ENCODE data around the gene TTLL7. TPM values are rescaled to one million over a fixed set of nuclear protein-coding genes. Genes with fewer than 3 reads are reported as not detected.

Gene TTLL7
- total and polyA plus RNA-seq, 10 donors, result 0.59 to 4.8 (median 3.0) TPM

DNA sequence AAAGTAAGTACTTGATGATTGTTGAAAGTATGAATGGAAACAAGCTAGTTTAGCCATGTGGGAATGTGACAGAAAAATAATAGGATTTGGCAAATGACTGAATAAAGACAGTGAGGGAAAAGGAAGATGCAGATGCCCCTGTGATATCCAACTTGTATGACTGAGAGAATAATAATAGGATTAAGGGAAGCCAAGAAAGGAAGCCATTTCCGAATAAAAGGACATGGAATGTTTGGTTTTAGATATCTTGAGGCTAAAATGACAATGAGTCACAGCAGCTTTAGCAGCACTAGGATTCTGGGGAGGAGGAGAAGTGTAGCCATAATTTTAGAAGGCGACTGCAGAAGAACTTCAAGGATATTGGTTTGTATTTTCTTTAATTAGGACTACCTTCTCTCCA, 109.2 kb downstream of the TTLL7 start:
- H3K27ac ChIP-seq, result no peak overlapping the region
- TF ChIP-seq CTCF (IDR thresholded peaks at IDR 0.05 in 8 of 11, conservative IDR thresholded peaks at IDR 0.05 in 3 of 11), result no peak
- no peak for TF ChIP-seq POLR2A (IDR thresholded peaks at IDR 0.05)
- TF ChIP-seq POLR2AphosphoS5 (IDR thresholded peaks at IDR 0.05), result no peak
- DNase-seq, result no peak
- intact Hi-C loops (cut with DNase I; ENCODE audit: low total_unique reads), result no loop called here
- 84 to 93% (median 88%) methylated on average over 2 of the region's 2 CpGs for WGBS, 5 donors
- no peaks in the 10 kb centered on the region for H3K27me3 ChIP-seq (replicated peaks in 1 of 7)
- H3K9me3 ChIP-seq, result peaks cover 0 to 9% (median 0%) of the 10 kb centered on the region in 8 donors
- no peaks in the 10 kb centered on the region for H3K36me3 ChIP-seq
- no peak overlapping the region for H3K4me3 ChIP-seq
- H3K4me1 ChIP-seq, result no peaks in the 10 kb centered on the region

- TF ChIP-seq POLR2A (IDR thresholded peaks at IDR 0.05) (no peak), CTCF (IDR thresholded peaks at IDR 0.05 in 8 of 11, conservative IDR thresholded peaks at IDR 0.05 in 3 of 11) (no peak), POLR2AphosphoS5 (IDR thresholded peaks at IDR 0.05) (no peak)
These were observed 111.4 kb downstream of the TTLL7 start for GRCh38 chr1:83887483-83887882.

GRCh38 chr1:83883979-83884378, 115.0 kb downstream of the TTLL7 start:
- no peak for DNase-seq
- Histone ChIP-seq H3K4me3 (no peak overlapping the region), H3K36me3 (no peaks in the 10 kb centered on the region), H3K27ac (no peak overlapping the region), H3K27me3 (replicated peaks in 1 of 7) (no peaks in the 10 kb centered on the region), H3K9me3 (peaks cover 0 to 5% (median 0%) of the 10 kb centered on the region in 8 donors), H3K4me1 (no peaks in the 10 kb centered on the region)
- no peak for TF ChIP-seq POLR2AphosphoS5 (IDR thresholded peaks at IDR 0.05)
- no peak for TF ChIP-seq CTCF (IDR thresholded peaks at IDR 0.05 in 8 of 11, conservative IDR thresholded peaks at IDR 0.05 in 3 of 11)
- TF ChIP-seq POLR2A (IDR thresholded peaks at IDR 0.05), result no peak
- intact Hi-C loops (cut with DNase I; ENCODE audit: low total_unique reads), result no loop called here

More at GRCh38 chr1:83887483-83887882, 111.4 kb downstream of the TTLL7 start:
- 88 to 96% (median 90%) methylated on average over 3 of the region's 3 CpGs for WGBS, 5 donors
- H3K36me3 ChIP-seq, result no peaks in the 10 kb centered on the region
- peaks cover 0 to 9% (median 0%) of the 10 kb centered on the region in 8 donors for H3K9me3 ChIP-seq
- H3K4me3 ChIP-seq, result no peak overlapping the region
- intact Hi-C loops (cut with DNase I; ENCODE audit: low total_unique reads), result no loop called here
- H3K4me1 ChIP-seq, result no peaks in the 10 kb centered on the region
- DNase-seq, result no peak
- H3K27ac ChIP-seq, result no peak overlapping the region
- H3K27me3 ChIP-seq (replicated peaks in 1 of 7), result no peaks in the 10 kb centered on the region

DNA sequence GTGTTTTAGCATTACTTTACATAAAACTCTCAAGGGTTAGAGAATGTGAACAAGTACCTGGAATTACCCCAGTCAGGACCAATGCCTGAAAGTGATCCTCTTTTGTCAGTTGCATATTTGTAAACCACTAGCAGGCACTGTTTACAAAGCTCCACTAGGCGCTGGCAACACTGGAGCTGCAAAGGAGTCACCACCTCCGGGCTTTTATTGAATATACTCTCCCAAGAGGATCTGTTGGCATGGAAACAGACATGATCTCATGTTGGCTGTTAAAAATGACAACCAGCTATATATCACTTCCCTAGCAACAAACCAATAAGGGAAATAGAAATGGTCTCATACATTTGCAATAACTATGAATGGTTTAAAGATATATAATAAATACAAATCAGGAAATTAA, 116.0 kb downstream of the TTLL7 start:
- Histone ChIP-seq H3K4me3 (no peak overlapping the region), H3K27me3 (replicated peaks in 1 of 7) (no peaks in the 10 kb centered on the region), H3K4me1 (no peaks in the 10 kb centered on the region), H3K36me3 (no peaks in the 10 kb centered on the region), H3K27ac (no peak overlapping the region), H3K9me3 (no peaks in the 10 kb centered on the region)
- TF ChIP-seq POLR2AphosphoS5 (IDR thresholded peaks at IDR 0.05) (no peak), POLR2A (IDR thresholded peaks at IDR 0.05) (no peak), CTCF (IDR thresholded peaks at IDR 0.05 in 8 of 11, conservative IDR thresholded peaks at IDR 0.05 in 3 of 11) (no peak)
- DNase-seq, result no peak
- WGBS, 5 donors, result 44 to 72% (median 64%) methylated on average over 2 of the region's 2 CpGs
- intact Hi-C loops (cut with DNase I; ENCODE audit: low total_unique reads), result no loop called here
